HL-60 (cell line): ENCODE measurements around the gene PSMA1.

Experiments used
- DNase-seq, 2 experiments: peaks; one replicate each; pipeline ENCODE4 v3.0.0-alpha.2; 2010 to 2020; ENCODE audit warnings: low read depth in 1 of 2, low spot score in 1 of 2
- H3K27ac ChIP-seq: fragments of 250-450 bp; sonication (Bioruptor Pico); replicated peaks from 2 replicates; pipeline ENCODE4 v1.5.1; 2020; ENCODE audit warnings: mild to moderate bottlenecking, moderate library complexity
- H3K27me3 ChIP-seq: fragments of 250-450 bp; sonication (Bioruptor Pico); 2 replicates; pipeline ENCODE4 v1.5.1; 2021; ENCODE audit warnings: mild to moderate bottlenecking, moderate library complexity; ENCODE audit not compliant: insufficient read depth, poor library complexity, severe bottlenecking
- H3K4me3 ChIP-seq: replicated peaks from 2 replicates; pipeline ENCODE4 v1.5.1; 2011; ENCODE audit warnings: mild to moderate bottlenecking, control low read depth, low read length; ENCODE audit not compliant: insufficient read depth
- CTCF ChIP-seq: IDR thresholded peaks from one replicate; pipeline ENCODE4 v1.5.1; 2011; ENCODE audit warnings: low read length, control low read depth, inconsistent platforms; ENCODE audit not compliant: insufficient read depth
- GABPA ChIP-seq: IDR thresholded peaks from 2 replicates; pipeline ENCODE4 v1.6.1; 2012; ENCODE audit warnings: low read depth
- POLR2AphosphoS5 ChIP-seq: IDR thresholded peaks from 2 replicates; pipeline ENCODE4 v1.6.1; 2012; ENCODE audit warnings: low read depth
- REST ChIP-seq: IDR thresholded peaks from 2 replicates; pipeline ENCODE4 v1.6.1; 2012; ENCODE audit warnings: low read depth; ENCODE audit not compliant: insufficient replicate concordance
- SPI1 ChIP-seq: IDR thresholded peaks from 2 replicates; pipeline ENCODE4 v1.6.1; 2012; ENCODE audit warnings: low read depth, mild to moderate bottlenecking, borderline replicate concordance

Gene PSMA1

GRCh38 chr11:14565845-14566244 is 45.7 kb upstream of the PSMA1 start:
- TF ChIP-seq GABPA (no peak), SPI1 (no peak), REST (no peak), CTCF (no peak), POLR2AphosphoS5 (no peak)
- H3K27ac ChIP-seq, result no peak overlapping the region
- H3K27me3 ChIP-seq, result no peaks in the 10 kb centered on the region
- no peak for DNase-seq
- H3K4me3 ChIP-seq, result no peak overlapping the region

GRCh38 chr11:14555818-14556217 is 35.6 kb upstream of the PSMA1 start:
- Histone ChIP-seq H3K27ac (no peak overlapping the region), H3K4me3 (no peak overlapping the region), H3K27me3 (no peaks in the 10 kb centered on the region)
- no peak for TF ChIP-seq CTCF
- DNase-seq, result no peak

GRCh38 chr11:14554959-14555358 is 34.8 kb upstream of the PSMA1 start:
- no peaks in the 10 kb centered on the region for H3K27me3 ChIP-seq
- H3K4me3 ChIP-seq, result no peak overlapping the region
- peak in 1 of 2 experiments; percentile 23 for DNase-seq
- no peak overlapping the region for H3K27ac ChIP-seq
- TF ChIP-seq SPI1 (no peak), REST (no peak), GABPA (no peak), POLR2AphosphoS5 (no peak), CTCF (no peak)

GRCh38 chr11:14552089-14552488 is 31.9 kb upstream of the PSMA1 start:
- Histone ChIP-seq H3K4me3 (no peak overlapping the region), H3K27ac (no peak overlapping the region), H3K27me3 (no peaks in the 10 kb centered on the region)
- no peak for TF ChIP-seq GABPA
- no peak for TF ChIP-seq SPI1
- no peak for TF ChIP-seq CTCF
- no peak for TF ChIP-seq POLR2AphosphoS5
- no peak for TF ChIP-seq REST
- DNase-seq, result no peak
